PFSK-1 (cell line): ENCODE measurements around the gene NIPAL1.

Source experiments
- FOXP2 ChIP-seq: optimal IDR thresholded peaks from 2 replicates; pipeline ENCODE3; 2011; ENCODE audit warnings: borderline replicate concordance, control low read depth, inconsistent platforms; ENCODE audit not compliant: insufficient read depth; ENCODE audit errors: extremely low read length, extremely low read depth
- POLR2AphosphoS5 ChIP-seq: IDR thresholded peaks from 2 replicates; pipeline ENCODE4 v1.6.1; 2012; ENCODE audit warnings: low read depth, mild to moderate bottlenecking, control low read depth, low read length, moderate library complexity
- REST ChIP-seq, 2 experiments: IDR thresholded peaks; 2 replicates each; pipeline versions ENCODE4 v1.6.1 to v1.8.0; 2011 to 2012; ENCODE audit warnings: low read depth in 2 of 2, low read length in 2 of 2, control low read depth in 1 of 2, inconsistent platforms in 1 of 2, mild to moderate bottlenecking in 1 of 2, moderate library complexity in 1 of 2; ENCODE audit not compliant: insufficient read depth in 1 of 2
- SIN3A ChIP-seq: IDR thresholded peaks from 2 replicates; pipeline ENCODE4 v1.6.1; 2012; ENCODE audit warnings: mild to moderate bottlenecking, low read length, moderate library complexity, borderline replicate concordance; ENCODE audit not compliant: insufficient read depth
- TAF1 ChIP-seq: IDR thresholded peaks from 2 replicates; pipeline ENCODE4 v1.6.1; 2012; ENCODE audit warnings: low read length, control low read depth, borderline replicate concordance; ENCODE audit not compliant: insufficient read depth

NIPAL1 gene

GRCh38 chr4:48047896-48048295 is 31.3 kb downstream of the NIPAL1 start:
- TF ChIP-seq POLR2AphosphoS5 (no peak), REST (IDR thresholded peaks at IDR 0.05; ENCODE audit: insufficient read depth in 1 of 2, low read depth in 2 of 2, low read length in 2 of 2) (no peak), FOXP2 (no peak), TAF1 (no peak), SIN3A (no peak)

GRCh38 chr4:48049483-48049882 is 32.9 kb downstream of the NIPAL1 start:
- TF ChIP-seq FOXP2 (no peak), TAF1 (no peak), REST (IDR thresholded peaks at IDR 0.05; ENCODE audit: insufficient read depth in 1 of 2, low read depth in 2 of 2, low read length in 2 of 2) (no peak), SIN3A (no peak), POLR2AphosphoS5 (no peak)

GRCh38 chr4:48051078-48051477 is 34.5 kb downstream of the NIPAL1 start:
- TF ChIP-seq TAF1 (no peak), SIN3A (no peak), FOXP2 (no peak), REST (IDR thresholded peaks at IDR 0.05; ENCODE audit: insufficient read depth in 1 of 2, low read depth in 2 of 2, low read length in 2 of 2) (no peak), POLR2AphosphoS5 (no peak)

- TF ChIP-seq FOXP2 (no peak), REST (IDR thresholded peaks at IDR 0.05; ENCODE audit: insufficient read depth in 1 of 2, low read depth in 2 of 2, low read length in 2 of 2) (no peak), POLR2AphosphoS5 (no peak), SIN3A (no peak), TAF1 (no peak)
These were observed 42.3 kb downstream of the NIPAL1 start for GRCh38 chr4:48058617-48059530.

GRCh38 chr4:48064349-48064748 is 47.8 kb downstream of the NIPAL1 start:
- TF ChIP-seq POLR2AphosphoS5, result no peak
- TF ChIP-seq REST (IDR thresholded peaks at IDR 0.05; ENCODE audit: insufficient read depth in 1 of 2, low read depth in 2 of 2, low read length in 2 of 2), result no peak
- TF ChIP-seq SIN3A, result no peak
- TF ChIP-seq TAF1, result no peak
- TF ChIP-seq FOXP2, result no peak
